Kidney epithelial cell (primary cell): Measurements from ENCODE around the gene SLX4. TPM values are rescaled to one million over a fixed set of nuclear protein-coding genes. Genes with fewer than 3 reads are reported as not detected.

Source experiments
- DNase-seq: peaks from one replicate; pipeline ENCODE4 v3.0.0-alpha.2; 2010; ENCODE audit warnings: low read depth
- H3K27me3 ChIP-seq: 2 replicates; pipeline ENCODE4 v1.6.0; 2011; ENCODE audit warnings: low read length; ENCODE audit not compliant: control insufficient read depth, insufficient read depth
- H3K36me3 ChIP-seq: 2 replicates; pipeline ENCODE4 v1.5.1; 2011; ENCODE audit warnings: low read length; ENCODE audit not compliant: control insufficient read depth, insufficient read depth
- H3K4me3 ChIP-seq: 2 replicates; pipeline ENCODE4 v1.5.1; 2011; ENCODE audit warnings: low read depth, mild to moderate bottlenecking, control low read depth, low read length
- CTCF ChIP-seq: IDR thresholded peaks from 2 replicates; pipeline ENCODE4 v1.5.1; 2011; ENCODE audit warnings: mild to moderate bottlenecking, moderate library complexity, low read length, control low read depth, inconsistent platforms; ENCODE audit not compliant: insufficient read depth, poor library complexity, severe bottlenecking
- total RNA-seq: library from RNA; depleted of rRNA; stranded (reverse); fragments of >200 nt; gene quantifications from 2 replicates; pipeline ENCODE4 v1.2.3, GENCODE V29; 2015

SLX4 gene
- total RNA-seq, 1 donor from 2014 or later = 6.4 TPM

- no peak overlapping the region for H3K4me3 ChIP-seq
- TF ChIP-seq CTCF = no peak
- no peaks in the 10 kb centered on the region for H3K36me3 ChIP-seq
- DNase-seq = no peak
- no peaks in the 10 kb centered on the region for H3K27me3 ChIP-seq
Observed at GRCh38 chr16:3646348-3646920, 35.0 kb upstream of the SLX4 start.

- no peak for DNase-seq
- H3K4me3 ChIP-seq = no peak overlapping the region
- H3K27me3 ChIP-seq = no peaks in the 10 kb centered on the region
- TF ChIP-seq CTCF = no peak
- H3K36me3 ChIP-seq = peaks cover 2% of the 10 kb centered on the region
Observed at GRCh38 chr16:3645504-3646347, 34.3 kb upstream of the SLX4 start.

GRCh38 chr16:3645108-3645503, 33.7 kb upstream of the SLX4 start:
- DNase-seq = no peak
- H3K27me3 ChIP-seq = no peaks in the 10 kb centered on the region
- peaks cover 2% of the 10 kb centered on the region for H3K36me3 ChIP-seq
- no peak for TF ChIP-seq CTCF
- no peak overlapping the region for H3K4me3 ChIP-seq

- Histone ChIP-seq H3K36me3 (peaks cover 2% of the 10 kb centered on the region), H3K27me3 (no peaks in the 10 kb centered on the region), H3K4me3 (no peak overlapping the region)
- no peak for DNase-seq
- TF ChIP-seq CTCF = no peak
Observed at GRCh38 chr16:3643095-3643730, 31.8 kb upstream of the SLX4 start.

GRCh38 chr16:3642397-3643094, 31.1 kb upstream of the SLX4 start:
- no peak for TF ChIP-seq CTCF

More at GRCh38 chr16:3642397-3643094, 31.1 kb upstream of the SLX4 start:
- no peak for DNase-seq
- Histone ChIP-seq H3K27me3 (no peaks in the 10 kb centered on the region), H3K36me3 (peaks cover 2% of the 10 kb centered on the region), H3K4me3 (no peak overlapping the region)
